Measurements from ENCODE around the gene SEMA3E. TPM values are rescaled to one million over a fixed set of nuclear protein-coding genes. Genes with fewer than 3 reads are reported as not detected.

Gene SEMA3E
- total RNA-seq, 2 donors from 2014 or later: not detected

DNA sequence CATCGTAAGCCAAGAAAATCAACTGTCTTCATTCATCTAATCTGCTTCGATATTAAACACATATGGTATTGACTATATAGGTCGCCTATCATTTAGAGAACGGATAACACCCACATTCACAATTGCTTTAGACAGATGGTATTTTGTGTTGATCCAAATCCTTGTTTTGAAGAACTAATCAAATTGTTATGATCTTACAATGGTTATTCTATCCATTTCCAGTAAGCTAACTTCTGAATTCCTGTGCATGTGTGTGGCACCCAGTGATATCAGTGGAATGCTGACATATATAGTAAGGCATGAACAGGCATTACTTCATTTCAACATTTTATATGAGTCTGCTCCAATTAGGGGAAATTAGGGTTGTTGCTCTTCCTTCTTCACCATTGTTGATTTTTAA lies 98.8 kb downstream of the SEMA3E start:
- Mint-ChIP-seq H3K27ac (no peak overlapping the region), H3K9me3 (peaks cover 11% of the 10 kb centered on the region), H3K4me3 (no peak overlapping the region), H3K4me1 (no peaks in the 10 kb centered on the region), H3K27me3 (no peaks in the 10 kb centered on the region), H3K36me3 (ENCODE audit: low read depth) (no peaks in the 10 kb centered on the region)
- ATAC-seq (replicated peaks): no peak

DNA sequence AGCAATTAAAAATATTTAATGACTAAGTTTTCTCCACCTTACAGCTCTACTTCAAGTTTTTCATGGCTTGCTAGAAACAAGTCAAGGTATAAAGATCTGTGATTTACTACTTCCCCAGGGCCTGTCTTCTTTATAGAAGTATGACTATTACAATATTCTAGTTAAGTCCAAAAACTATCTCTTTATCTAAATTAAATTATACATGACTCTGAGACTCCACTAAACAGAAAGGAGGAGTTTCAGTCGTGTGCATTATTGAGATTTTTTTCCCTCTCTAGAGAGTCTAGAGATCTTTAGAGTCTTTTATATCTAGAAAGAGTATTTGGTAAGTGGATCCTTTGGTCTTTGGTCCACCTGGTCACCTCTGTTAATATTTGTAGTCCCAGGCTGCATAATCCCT lies 100.7 kb downstream of the SEMA3E start:
- peaks cover 4% of the 10 kb centered on the region for H3K9me3 Mint-ChIP-seq
- H3K27me3 Mint-ChIP-seq: no peaks in the 10 kb centered on the region
- no peaks in the 10 kb centered on the region for H3K36me3 Mint-ChIP-seq (ENCODE audit: low read depth)
- no peaks in the 10 kb centered on the region for H3K4me1 Mint-ChIP-seq
- H3K4me3 Mint-ChIP-seq: no peak overlapping the region
- no peak overlapping the region for H3K27ac Mint-ChIP-seq
- ATAC-seq (replicated peaks): no peak

DNA sequence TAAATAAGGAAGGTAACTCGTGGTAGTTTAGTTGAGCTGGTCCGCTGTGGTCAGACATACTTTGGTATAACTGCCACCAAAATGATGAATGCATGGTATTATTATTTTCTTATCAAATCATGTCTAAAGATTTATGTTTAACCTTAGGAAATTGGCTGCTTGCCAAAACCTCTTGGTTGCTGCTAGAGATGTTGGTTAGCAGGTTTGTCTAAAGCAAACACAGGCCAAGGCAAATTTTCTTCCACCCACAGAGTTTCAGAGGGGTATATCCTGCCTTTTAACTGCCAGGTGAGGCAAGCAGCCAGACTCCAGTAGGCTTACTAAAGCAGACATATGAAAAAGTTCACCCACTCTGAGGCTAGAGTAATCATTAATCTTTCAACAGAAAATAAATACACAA lies 101.4 kb downstream of the SEMA3E start:
- ATAC-seq (replicated peaks): no peak
- Mint-ChIP-seq H3K27ac (no peak overlapping the region), H3K4me1 (no peaks in the 10 kb centered on the region), H3K36me3 (ENCODE audit: low read depth) (no peaks in the 10 kb centered on the region), H3K9me3 (no peaks in the 10 kb centered on the region), H3K4me3 (no peak overlapping the region), H3K27me3 (no peaks in the 10 kb centered on the region)

DNA sequence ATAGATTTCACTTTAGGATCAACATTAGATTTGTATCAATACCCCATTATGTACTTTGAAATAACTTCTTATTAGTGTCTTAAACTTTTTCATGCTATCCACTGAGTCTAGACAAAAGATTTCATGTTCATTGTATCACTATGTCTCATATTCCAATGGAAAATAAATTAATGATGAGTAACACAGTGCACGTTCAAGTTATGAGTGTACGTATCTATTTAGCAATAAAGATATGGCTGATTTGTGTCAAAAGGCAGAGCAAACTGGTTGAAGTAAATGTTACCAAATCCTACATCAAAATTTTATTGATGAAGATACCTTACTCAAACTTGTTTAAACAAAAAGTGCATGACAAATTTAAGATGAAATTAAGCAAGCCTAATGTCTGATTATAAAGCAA lies 102.4 kb downstream of the SEMA3E start:
- Mint-ChIP-seq H3K36me3 (ENCODE audit: low read depth) (no peaks in the 10 kb centered on the region), H3K4me1 (no peaks in the 10 kb centered on the region), H3K9me3 (no peaks in the 10 kb centered on the region), H3K27ac (no peak overlapping the region), H3K27me3 (no peaks in the 10 kb centered on the region), H3K4me3 (no peak overlapping the region)
- ATAC-seq (replicated peaks): no peak

DNA sequence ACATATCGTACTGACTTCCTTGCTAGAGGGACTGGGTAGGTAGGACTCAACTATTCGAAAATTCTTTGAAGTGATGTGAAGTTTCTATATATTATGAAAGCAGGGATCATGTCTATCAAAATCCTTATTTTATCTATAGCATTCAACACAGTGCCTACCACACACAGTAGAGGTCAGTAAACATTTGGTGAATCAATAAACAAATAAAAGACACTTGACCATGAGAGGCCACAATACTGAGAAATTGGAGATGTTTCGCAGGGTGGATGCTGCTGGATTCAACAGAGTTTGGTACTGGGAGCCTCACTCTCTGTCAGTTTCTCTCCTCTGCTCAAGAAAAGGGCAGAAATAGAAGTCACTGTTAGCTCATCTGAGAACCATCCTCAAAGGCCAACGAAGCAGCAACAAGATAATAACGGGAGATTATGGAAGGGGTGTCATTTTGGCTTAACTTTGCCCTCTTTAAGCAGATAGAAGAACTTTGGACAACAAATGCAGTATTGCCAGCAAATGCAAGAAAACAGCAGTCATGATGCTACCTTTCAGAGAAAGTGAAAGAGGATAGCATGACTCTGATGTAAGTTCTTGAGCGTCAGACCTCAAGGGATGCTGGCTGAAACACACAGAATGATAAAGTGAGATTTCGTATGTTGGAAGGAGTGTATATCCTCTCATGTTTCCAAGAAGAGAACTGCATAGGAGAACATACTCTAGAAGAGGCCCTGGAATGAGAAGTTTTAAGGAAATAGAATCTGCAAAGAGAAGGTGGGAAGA lies 107.6 kb downstream of the SEMA3E start:
- H3K36me3 Mint-ChIP-seq (ENCODE audit: low read depth): no peaks in the 10 kb centered on the region
- H3K27me3 Mint-ChIP-seq: no peaks in the 10 kb centered on the region
- ATAC-seq (replicated peaks): no peak
- H3K27ac Mint-ChIP-seq: no peak overlapping the region
- H3K9me3 Mint-ChIP-seq: peaks cover 6% of the 10 kb centered on the region
- H3K4me1 Mint-ChIP-seq: no peaks in the 10 kb centered on the region
- no peak overlapping the region for H3K4me3 Mint-ChIP-seq

DNA sequence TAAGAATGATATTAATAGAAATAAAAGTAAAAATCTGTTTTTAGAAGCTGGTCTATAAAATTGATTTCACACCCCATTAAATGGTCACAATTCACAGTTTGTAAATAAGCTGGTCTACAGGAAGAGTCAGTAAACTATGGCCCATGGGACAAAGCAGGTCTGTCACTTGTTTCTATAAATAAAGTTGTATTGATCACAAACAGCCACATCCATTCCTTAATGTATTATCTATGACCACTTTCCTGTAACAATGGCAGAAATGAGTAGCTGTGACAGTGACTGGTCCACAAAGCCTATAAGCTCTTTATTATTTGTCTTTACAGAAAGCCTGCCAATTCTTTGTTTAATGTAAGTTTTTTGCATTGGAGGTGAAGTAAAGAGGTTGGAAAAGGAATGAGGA lies 114.5 kb downstream of the SEMA3E start:
- Mint-ChIP-seq H3K4me3 (no peak overlapping the region), H3K27ac (no peak overlapping the region), H3K27me3 (no peaks in the 10 kb centered on the region), H3K36me3 (ENCODE audit: low read depth) (no peaks in the 10 kb centered on the region), H3K4me1 (no peaks in the 10 kb centered on the region), H3K9me3 (peaks cover 3% of the 10 kb centered on the region)
- no peak for ATAC-seq (replicated peaks)

DNA sequence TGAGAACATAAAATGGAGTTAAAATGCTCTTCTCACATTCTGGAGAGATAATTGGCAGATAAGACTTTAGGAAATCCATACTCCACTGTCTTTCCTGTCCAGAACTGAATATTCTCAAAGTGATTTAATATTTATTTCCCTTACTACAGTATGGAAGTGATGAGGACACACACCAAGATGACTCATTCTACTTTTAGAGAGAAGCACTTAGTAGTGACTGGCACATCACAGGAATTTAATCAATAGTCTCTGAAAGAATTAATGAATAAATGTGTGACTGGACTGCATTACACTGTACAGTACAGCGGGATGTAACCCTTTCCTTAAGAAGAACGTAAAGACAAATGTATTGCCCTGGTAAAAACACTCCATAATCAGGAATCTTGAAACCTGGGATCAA lies 116.7 kb downstream of the SEMA3E start:
- no peak overlapping the region for H3K27ac Mint-ChIP-seq
- no peak overlapping the region for H3K4me3 Mint-ChIP-seq
- no peaks in the 10 kb centered on the region for H3K36me3 Mint-ChIP-seq (ENCODE audit: low read depth)
- peaks cover 3% of the 10 kb centered on the region for H3K9me3 Mint-ChIP-seq
- H3K27me3 Mint-ChIP-seq: no peaks in the 10 kb centered on the region
- no peak for ATAC-seq (replicated peaks)
- H3K4me1 Mint-ChIP-seq: no peaks in the 10 kb centered on the region

DNA sequence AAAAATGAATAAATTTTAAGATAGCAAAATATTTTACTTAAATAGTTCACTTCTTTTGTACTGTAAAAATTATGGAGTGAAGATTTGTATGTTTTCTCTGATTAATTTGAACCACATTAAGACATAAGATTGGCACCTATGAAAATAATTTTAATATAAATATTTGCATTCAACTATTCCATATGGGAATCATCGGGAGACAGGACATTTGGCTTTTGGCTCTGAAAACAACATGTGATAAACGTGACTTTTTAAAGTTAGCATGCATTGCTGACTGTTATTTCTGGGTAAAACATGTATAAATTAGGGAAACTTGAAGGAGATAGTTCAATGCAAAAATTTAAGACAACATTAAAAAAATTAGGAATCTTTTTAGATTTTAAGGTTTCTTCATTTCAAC lies 117.2 kb downstream of the SEMA3E start:
- no peaks in the 10 kb centered on the region for H3K36me3 Mint-ChIP-seq (ENCODE audit: low read depth)
- no peaks in the 10 kb centered on the region for H3K9me3 Mint-ChIP-seq
- no peak for ATAC-seq (replicated peaks)
- no peaks in the 10 kb centered on the region for H3K4me1 Mint-ChIP-seq
- H3K4me3 Mint-ChIP-seq: no peak overlapping the region
- H3K27me3 Mint-ChIP-seq: no peaks in the 10 kb centered on the region
- H3K27ac Mint-ChIP-seq: no peak overlapping the region

DNA sequence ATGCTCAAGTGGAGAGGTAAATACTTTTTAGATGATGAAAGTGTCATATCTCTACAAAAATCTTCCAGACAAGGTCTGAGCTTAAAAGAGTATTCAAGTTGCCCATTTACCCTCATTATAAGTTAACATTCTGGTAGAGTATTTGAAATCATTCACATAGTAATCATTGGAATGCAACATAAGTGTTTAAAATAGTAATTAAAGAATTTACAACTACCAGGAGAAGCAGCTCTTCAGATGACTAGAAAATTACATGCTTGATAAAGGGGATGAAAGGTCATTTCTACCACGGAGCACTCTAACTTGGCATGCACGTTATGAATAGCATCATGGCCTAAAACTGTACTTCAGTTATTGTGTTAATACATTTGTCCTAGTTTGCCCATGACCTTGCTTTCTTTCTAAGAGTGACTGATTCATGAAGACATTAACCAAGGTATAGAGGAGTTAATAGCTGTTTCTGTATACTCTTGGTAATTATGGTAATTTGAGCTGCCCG lies 120.0 kb downstream of the SEMA3E start:
- Mint-ChIP-seq H3K9me3 (peaks cover 5% of the 10 kb centered on the region), H3K27ac (no peak overlapping the region), H3K4me1 (no peaks in the 10 kb centered on the region), H3K36me3 (ENCODE audit: low read depth) (no peaks in the 10 kb centered on the region), H3K27me3 (no peaks in the 10 kb centered on the region), H3K4me3 (no peak overlapping the region)
- ATAC-seq (replicated peaks): no peak

DNA sequence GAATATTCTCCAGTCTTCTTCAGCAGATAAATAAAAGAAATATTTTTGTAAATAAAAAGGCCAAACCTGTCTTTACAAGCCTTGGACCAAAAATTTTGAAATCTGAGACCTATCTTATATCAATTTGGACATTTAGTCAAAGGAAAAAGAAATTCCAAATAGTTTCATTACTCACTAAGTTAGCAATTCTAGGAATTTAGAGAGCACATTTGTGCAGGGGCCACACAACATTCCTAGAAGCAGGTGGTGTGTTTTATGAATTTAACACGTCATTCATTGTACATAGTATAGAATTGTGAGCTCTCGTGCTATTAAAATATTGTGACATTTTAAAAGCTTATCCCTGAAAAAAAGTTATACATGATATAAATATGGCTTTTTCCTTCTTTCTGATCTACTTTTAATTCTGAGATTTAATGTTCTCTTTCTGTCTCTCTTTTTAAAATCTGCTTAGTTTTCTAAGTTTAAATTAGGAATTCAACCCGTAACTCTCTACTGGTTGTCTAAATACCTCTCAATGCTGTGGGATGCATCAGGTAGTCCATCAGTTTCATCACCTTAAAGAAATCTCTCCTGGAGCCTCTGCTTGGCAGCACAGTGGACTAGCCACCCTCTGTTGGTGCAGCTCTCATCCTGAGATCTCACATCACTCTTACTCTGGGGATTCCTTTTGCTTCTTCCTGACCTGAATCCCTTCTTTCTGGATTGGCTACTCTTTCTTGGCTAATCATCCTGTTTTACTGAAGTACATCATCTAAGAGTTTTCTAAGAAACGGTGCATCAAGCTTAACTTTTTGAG lies 124.5 kb downstream of the SEMA3E start:
- Mint-ChIP-seq H3K9me3 (peaks cover 5% of the 10 kb centered on the region), H3K27me3 (no peaks in the 10 kb centered on the region), H3K27ac (no peak overlapping the region), H3K4me1 (no peaks in the 10 kb centered on the region), H3K36me3 (ENCODE audit: low read depth) (no peaks in the 10 kb centered on the region), H3K4me3 (no peak overlapping the region)
- ATAC-seq (replicated peaks): no peak

DNA sequence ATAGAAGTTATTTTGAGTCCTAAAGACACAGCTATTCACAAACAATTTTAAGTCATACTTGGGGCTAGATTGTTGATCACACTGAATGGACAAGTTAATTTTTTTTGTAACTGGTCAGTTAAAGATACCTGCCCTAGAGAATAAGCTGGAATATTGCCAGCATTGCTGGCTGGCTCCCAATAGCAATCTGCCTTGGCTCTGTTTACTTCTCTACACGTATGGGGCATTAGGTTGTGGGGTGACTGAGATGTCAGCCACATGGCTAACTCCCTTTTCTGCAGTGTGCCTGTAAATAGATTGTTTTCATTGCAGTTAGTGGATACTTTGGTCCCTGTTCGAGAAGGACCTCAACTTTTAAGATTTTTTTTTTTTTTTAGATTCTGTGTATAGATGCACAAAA lies 128.2 kb downstream of the SEMA3E start:
- Mint-ChIP-seq H3K27me3 (no peaks in the 10 kb centered on the region), H3K4me1 (no peaks in the 10 kb centered on the region), H3K27ac (no peak overlapping the region), H3K36me3 (ENCODE audit: low read depth) (no peaks in the 10 kb centered on the region), H3K9me3 (peaks cover 5% of the 10 kb centered on the region), H3K4me3 (no peak overlapping the region)
- ATAC-seq (replicated peaks): no peak

DNA sequence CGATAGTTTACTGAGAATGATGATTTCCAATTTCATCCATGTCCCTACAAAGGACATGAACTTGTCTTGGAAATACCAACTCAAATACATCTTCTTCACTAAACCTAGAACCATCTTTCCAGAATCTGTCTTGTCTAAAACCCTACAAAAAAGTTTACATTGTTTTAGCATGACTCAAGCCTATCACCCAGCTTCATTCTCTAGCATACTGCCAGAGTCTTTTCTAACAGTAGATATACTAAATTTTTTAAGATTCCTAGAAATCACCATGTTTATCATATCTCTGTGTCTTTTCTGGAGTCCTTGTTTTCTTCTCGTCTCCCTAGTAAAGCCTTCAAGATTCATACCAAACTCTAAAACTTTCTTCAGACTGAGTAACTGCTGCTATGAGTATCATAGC lies 129.7 kb downstream of the SEMA3E start:
- H3K4me1 Mint-ChIP-seq: no peaks in the 10 kb centered on the region
- no peak for ATAC-seq (replicated peaks)
- H3K27ac Mint-ChIP-seq: no peak overlapping the region
- H3K36me3 Mint-ChIP-seq (ENCODE audit: low read depth): no peaks in the 10 kb centered on the region
- H3K9me3 Mint-ChIP-seq: peaks cover under 1% of the 10 kb centered on the region
- no peak overlapping the region for H3K4me3 Mint-ChIP-seq
- H3K27me3 Mint-ChIP-seq: no peaks in the 10 kb centered on the region

DNA sequence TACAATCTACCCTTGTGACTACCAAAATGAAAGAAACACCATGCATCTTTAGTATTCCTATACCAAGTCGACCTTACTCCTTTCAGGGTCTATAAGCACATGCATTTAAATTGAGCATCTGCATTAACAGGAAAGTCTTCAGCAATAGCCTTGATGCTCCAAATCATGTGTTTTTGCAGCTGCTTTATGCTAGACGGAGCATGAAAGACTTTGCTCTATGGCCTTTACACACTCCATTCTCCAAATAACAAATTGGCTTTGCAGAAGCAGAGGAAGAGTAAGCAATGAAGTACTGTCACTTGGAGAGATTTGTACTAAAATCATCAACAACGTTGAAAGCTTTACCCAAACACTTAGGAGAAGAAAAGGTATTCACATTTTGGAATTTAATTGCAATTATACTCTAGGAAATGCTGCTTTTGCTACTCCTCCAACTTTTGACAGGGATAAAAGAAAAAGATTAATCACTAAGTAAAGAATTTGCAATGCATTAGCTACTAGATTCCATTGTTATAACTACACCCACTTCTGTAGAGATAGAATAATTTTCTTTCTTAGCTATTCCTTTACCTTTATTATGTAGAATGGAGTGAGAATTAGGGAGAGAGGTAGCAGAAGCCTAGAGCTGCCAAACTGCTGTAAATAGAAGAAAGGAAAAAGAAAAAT lies 131.8 kb downstream of the SEMA3E start:
- H3K4me1 Mint-ChIP-seq: no peaks in the 10 kb centered on the region
- H3K9me3 Mint-ChIP-seq: peaks cover 7% of the 10 kb centered on the region
- H3K4me3 Mint-ChIP-seq: no peak overlapping the region
- H3K27ac Mint-ChIP-seq: no peak overlapping the region
- no peaks in the 10 kb centered on the region for H3K27me3 Mint-ChIP-seq
- H3K36me3 Mint-ChIP-seq (ENCODE audit: low read depth): no peaks in the 10 kb centered on the region
- no peak for ATAC-seq (replicated peaks)

DNA sequence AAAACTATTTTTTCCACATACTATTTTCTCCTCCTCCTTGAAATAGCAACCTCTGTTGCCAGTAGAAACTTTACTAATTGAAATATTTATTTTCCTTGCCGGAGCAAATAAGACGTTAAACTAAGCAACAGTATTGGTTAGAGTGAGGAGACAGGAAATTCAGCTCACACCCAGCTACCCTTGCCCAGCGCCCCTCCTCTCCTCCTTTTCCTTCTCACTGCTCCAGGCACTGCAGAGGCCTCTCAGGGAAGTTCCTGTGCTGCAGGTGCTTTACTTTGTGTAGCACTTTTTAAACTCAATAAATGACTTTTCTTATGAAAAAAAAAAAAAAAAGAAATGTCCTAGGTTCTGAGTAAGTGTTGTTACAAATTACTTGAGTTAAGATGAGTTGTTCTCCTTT lies 134.0 kb downstream of the SEMA3E start:
- no peak overlapping the region for H3K4me3 Mint-ChIP-seq
- no peak for ATAC-seq (replicated peaks)
- peaks cover 11% of the 10 kb centered on the region for H3K9me3 Mint-ChIP-seq
- no peak overlapping the region for H3K27ac Mint-ChIP-seq
- H3K27me3 Mint-ChIP-seq: no peaks in the 10 kb centered on the region
- no peaks in the 10 kb centered on the region for H3K4me1 Mint-ChIP-seq
- H3K36me3 Mint-ChIP-seq (ENCODE audit: low read depth): no peaks in the 10 kb centered on the region

Measured in activated T-helper 17 cell treated with anti-CD3 and anti-CD28 coated beads, Interleukin-2, amount 50 U/mL, for 72 hours (primary cell).